Measurements from ENCODE around the gene FASN. TPM values are rescaled to one million over a fixed set of nuclear protein-coding genes. Genes with fewer than 3 reads are reported as not detected.

FASN gene
- total and polyA plus RNA-seq, 5 donors: 14.3 to 86.3 (median 25.0) TPM

GRCh38 chr17:82092094-82092586 is 5.9 kb downstream of the FASN start:
- DNase-seq: peak; percentile 19 to 48 (median 46)

GRCh38 chr17:82091264-82092066 is 6.6 kb downstream of the FASN start:
- Histone ChIP-seq H3K27ac (ENCODE audit: low read length) (no peak overlapping the region), H3K27me3 (ENCODE audit: control insufficient read depth, insufficient read depth) (no peaks in the 10 kb centered on the region), H3K4me3 (ENCODE audit: low read length) (no peak overlapping the region), H3K9me3 (ENCODE audit: control insufficient read depth, low read length) (no peaks in the 10 kb centered on the region), H3K4me1 (ENCODE audit: control insufficient read depth, insufficient read depth, low read length) (no peaks in the 10 kb centered on the region)
- WGBS: 95% methylated on average over 37 of the region's 37 CpGs
- DNase-seq (peak in 2 of 3 donors; percentile 50 to 55), ATAC-seq (no peak)
- intact Hi-C loops (cut with DNase I): no loop called here

More at GRCh38 chr17:82092094-82092586, 5.9 kb downstream of the FASN start:
- Histone ChIP-seq H3K27ac (ENCODE audit: low read length) (no peak overlapping the region), H3K27me3 (ENCODE audit: control insufficient read depth, insufficient read depth) (no peaks in the 10 kb centered on the region), H3K4me1 (ENCODE audit: control insufficient read depth, insufficient read depth, low read length) (peaks cover 6% of the 10 kb centered on the region), H3K4me3 (ENCODE audit: low read length) (no peak overlapping the region), H3K9me3 (ENCODE audit: control insufficient read depth, low read length) (no peaks in the 10 kb centered on the region)
- ATAC-seq: no peak
- WGBS: 92% methylated on average over 23 of the region's 23 CpGs
- intact Hi-C loops (cut with DNase I): no loop called here

- H3K9me3 ChIP-seq (ENCODE audit: control insufficient read depth, low read length): no peaks in the 10 kb centered on the region
- 94% methylated on average over 29 of the region's 29 CpGs for WGBS
- H3K27ac ChIP-seq (ENCODE audit: low read length): no peak overlapping the region
- ATAC-seq (no peak), DNase-seq (peak in 1 of 3 donors; percentile 30)
- no peaks in the 10 kb centered on the region for H3K27me3 ChIP-seq (ENCODE audit: control insufficient read depth, insufficient read depth)
- H3K4me3 ChIP-seq (ENCODE audit: low read length): no peak overlapping the region
- H3K4me1 ChIP-seq (ENCODE audit: control insufficient read depth, insufficient read depth, low read length): no peaks in the 10 kb centered on the region
- intact Hi-C loops (cut with DNase I): no loop called here
Observed at GRCh38 chr17:82090549-82091263, 7.3 kb downstream of the FASN start.

- H3K27ac ChIP-seq (ENCODE audit: low read length): no peak overlapping the region
- ATAC-seq (no peak), DNase-seq (peak in 2 of 3 donors; percentile 42 to 52)
- 86% methylated on average over 29 of the region's 29 CpGs for WGBS
- H3K27me3 ChIP-seq (ENCODE audit: control insufficient read depth, insufficient read depth): no peaks in the 10 kb centered on the region
- H3K4me3 ChIP-seq (ENCODE audit: low read length): no peak overlapping the region
- no peaks in the 10 kb centered on the region for H3K4me1 ChIP-seq (ENCODE audit: control insufficient read depth, insufficient read depth, low read length)
- intact Hi-C loops (cut with DNase I): no loop called here
- H3K9me3 ChIP-seq (ENCODE audit: control insufficient read depth, low read length): no peaks in the 10 kb centered on the region
Observed at GRCh38 chr17:82089723-82090548, 8.1 kb downstream of the FASN start.

- intact Hi-C loops (cut with DNase I): no loop called here
- Histone ChIP-seq H3K27ac (ENCODE audit: low read length) (no peak overlapping the region), H3K27me3 (ENCODE audit: control insufficient read depth, insufficient read depth) (no peaks in the 10 kb centered on the region), H3K4me3 (ENCODE audit: low read length) (no peak overlapping the region), H3K9me3 (ENCODE audit: control insufficient read depth, low read length) (no peaks in the 10 kb centered on the region), H3K4me1 (ENCODE audit: control insufficient read depth, insufficient read depth, low read length) (no peaks in the 10 kb centered on the region)
- no peak for ATAC-seq
- DNase-seq: peak in 1 of 3 donors; percentile 50
- WGBS: 94% methylated on average over 47 of the region's 47 CpGs
Observed at GRCh38 chr17:82088838-82089722, 9.0 kb downstream of the FASN start.

- no peaks in the 10 kb centered on the region for H3K4me1 ChIP-seq (ENCODE audit: control insufficient read depth, insufficient read depth, low read length)
- H3K9me3 ChIP-seq (ENCODE audit: control insufficient read depth, low read length): no peaks in the 10 kb centered on the region
- intact Hi-C loops (cut with DNase I): no loop called here
- H3K4me3 ChIP-seq (ENCODE audit: low read length): no peak overlapping the region
- DNase-seq (peak in 2 of 3 donors; percentile 47 to 64), ATAC-seq (no peak)
- no peak overlapping the region for H3K27ac ChIP-seq (ENCODE audit: low read length)
- 95% methylated on average over 48 of the region's 48 CpGs for WGBS
- H3K27me3 ChIP-seq (ENCODE audit: control insufficient read depth, insufficient read depth): no peaks in the 10 kb centered on the region
Observed at GRCh38 chr17:82087961-82088837, 9.8 kb downstream of the FASN start.

- 91% methylated on average over 39 of the region's 39 CpGs for WGBS
- Histone ChIP-seq H3K4me1 (ENCODE audit: control insufficient read depth, insufficient read depth, low read length) (no peaks in the 10 kb centered on the region), H3K27ac (ENCODE audit: low read length) (no peak overlapping the region), H3K9me3 (ENCODE audit: control insufficient read depth, low read length) (no peaks in the 10 kb centered on the region), H3K27me3 (ENCODE audit: control insufficient read depth, insufficient read depth) (no peaks in the 10 kb centered on the region), H3K4me3 (ENCODE audit: low read length) (no peak overlapping the region)
- ATAC-seq: no peak
- intact Hi-C loops (cut with DNase I): no loop called here
- DNase-seq: peak; percentile 16 to 53 (median 47)
Observed at GRCh38 chr17:82086941-82087906, 10.8 kb downstream of the FASN start.

GRCh38 chr17:82085931-82086764 is 11.9 kb downstream of the FASN start:
- no peaks in the 10 kb centered on the region for H3K27me3 ChIP-seq (ENCODE audit: control insufficient read depth, insufficient read depth)
- no peak overlapping the region for H3K4me3 ChIP-seq (ENCODE audit: low read length)
- H3K27ac ChIP-seq (ENCODE audit: low read length): no peak overlapping the region
- intact Hi-C loops (cut with DNase I): no loop called here
- WGBS: 89% methylated on average over 25 of the region's 25 CpGs
- ATAC-seq (no peak), DNase-seq (peak in 2 of 3 donors; percentile 42 to 45)
- H3K9me3 ChIP-seq (ENCODE audit: control insufficient read depth, low read length): no peaks in the 10 kb centered on the region
- H3K4me1 ChIP-seq (ENCODE audit: control insufficient read depth, insufficient read depth, low read length): no peaks in the 10 kb centered on the region

Measured in right cardiac atrium (tissue), 5 donors.